ENCODE data around the gene SLC9C1. TPM values are rescaled to one million over a fixed set of nuclear protein-coding genes. Genes with fewer than 3 reads are reported as not detected.

SLC9C1 gene
- total RNA-seq, 1 donor from 2014 or later = not detected

DNA sequence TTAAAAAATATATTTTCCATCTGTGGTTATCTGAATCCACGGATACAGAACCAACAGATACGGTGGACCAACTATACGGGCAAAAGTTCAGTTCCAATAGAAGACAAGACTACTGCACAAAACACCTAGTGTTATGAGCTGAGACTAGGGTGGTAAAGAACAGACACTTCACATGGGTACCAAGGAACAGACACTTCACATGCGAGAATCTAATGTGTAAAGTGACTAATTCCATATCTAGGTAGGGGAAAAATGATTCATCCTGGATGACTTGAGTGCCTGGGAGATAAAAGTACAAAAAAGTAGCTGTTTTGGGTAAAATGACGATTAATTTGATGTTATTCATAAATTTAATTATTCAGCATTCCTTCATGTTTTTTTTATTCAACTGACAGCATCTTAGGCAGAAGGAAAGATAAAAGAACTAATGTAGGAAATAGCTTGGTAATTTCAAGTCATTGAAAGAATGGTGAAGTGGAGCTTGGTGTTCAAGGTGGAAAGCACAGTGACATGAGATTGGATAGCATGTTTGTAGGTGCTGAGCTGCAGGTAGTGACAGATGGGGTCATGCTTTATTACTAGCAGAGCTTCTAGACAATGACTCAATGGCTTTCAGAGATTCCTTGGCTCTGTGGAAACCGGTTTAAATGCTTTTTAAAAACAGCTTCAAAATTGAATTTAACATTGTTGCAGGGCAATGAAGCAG lies 44.2 kb upstream of the SLC9C1 start:
- no peak for ATAC-seq
- no peak overlapping the region for H3K4me3 ChIP-seq
- H3K27ac ChIP-seq = no peak overlapping the region
- DNase-seq = no peak
- H3K27me3 ChIP-seq (ENCODE audit: low read depth) = no peaks in the 10 kb centered on the region
- TF ChIP-seq, protein P1, sequence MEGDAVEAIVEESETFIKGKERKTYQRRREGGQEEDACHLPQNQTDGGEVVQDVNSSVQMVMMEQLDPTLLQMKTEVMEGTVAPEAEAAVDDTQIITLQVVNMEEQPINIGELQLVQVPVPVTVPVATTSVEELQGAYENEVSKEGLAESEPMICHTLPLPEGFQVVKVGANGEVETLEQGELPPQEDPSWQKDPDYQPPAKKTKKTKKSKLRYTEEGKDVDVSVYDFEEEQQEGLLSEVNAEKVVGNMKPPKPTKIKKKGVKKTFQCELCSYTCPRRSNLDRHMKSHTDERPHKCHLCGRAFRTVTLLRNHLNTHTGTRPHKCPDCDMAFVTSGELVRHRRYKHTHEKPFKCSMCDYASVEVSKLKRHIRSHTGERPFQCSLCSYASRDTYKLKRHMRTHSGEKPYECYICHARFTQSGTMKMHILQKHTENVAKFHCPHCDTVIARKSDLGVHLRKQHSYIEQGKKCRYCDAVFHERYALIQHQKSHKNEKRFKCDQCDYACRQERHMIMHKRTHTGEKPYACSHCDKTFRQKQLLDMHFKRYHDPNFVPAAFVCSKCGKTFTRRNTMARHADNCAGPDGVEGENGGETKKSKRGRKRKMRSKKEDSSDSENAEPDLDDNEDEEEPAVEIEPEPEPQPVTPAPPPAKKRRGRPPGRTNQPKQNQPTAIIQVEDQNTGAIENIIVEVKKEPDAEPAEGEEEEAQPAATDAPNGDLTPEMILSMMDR (IDR thresholded peaks at IDR 0.05) = no peak
- H3K9me3 ChIP-seq = no peaks in the 10 kb centered on the region
- H3K4me1 ChIP-seq = peaks cover 4% of the 10 kb centered on the region
- H3K36me3 ChIP-seq = no peaks in the 10 kb centered on the region
- intact Hi-C loops (cut with DNase I) = no loop called here

DNA sequence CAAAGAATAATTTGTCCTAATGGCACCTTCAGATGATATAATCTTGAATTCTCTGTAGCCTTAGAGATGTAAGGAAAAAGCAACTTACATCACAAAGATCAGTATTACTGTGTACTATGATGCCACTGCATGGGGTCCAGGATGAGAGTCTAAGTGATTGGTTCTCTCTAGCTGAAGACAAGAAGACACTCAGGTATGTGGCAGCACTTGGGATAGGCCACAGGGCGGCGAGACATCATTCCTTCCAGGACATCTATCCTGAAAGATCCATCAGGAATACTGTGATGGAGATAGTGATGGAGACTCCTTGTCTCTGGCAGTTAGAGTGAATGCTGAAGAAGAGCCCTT lies 41.4 kb upstream of the SLC9C1 start:
- Histone ChIP-seq H3K4me1 (peaks cover 10% of the 10 kb centered on the region), H3K9me3 (no peaks in the 10 kb centered on the region), H3K27ac (no peak overlapping the region), H3K4me3 (no peak overlapping the region), H3K36me3 (no peaks in the 10 kb centered on the region), H3K27me3 (ENCODE audit: low read depth) (no peaks in the 10 kb centered on the region)
- TF ChIP-seq, protein P1 (IDR thresholded peaks at IDR 0.05) = no peak
- ATAC-seq (no peak), DNase-seq (no peak)
- intact Hi-C loops (cut with DNase I) = no loop called here

DNA sequence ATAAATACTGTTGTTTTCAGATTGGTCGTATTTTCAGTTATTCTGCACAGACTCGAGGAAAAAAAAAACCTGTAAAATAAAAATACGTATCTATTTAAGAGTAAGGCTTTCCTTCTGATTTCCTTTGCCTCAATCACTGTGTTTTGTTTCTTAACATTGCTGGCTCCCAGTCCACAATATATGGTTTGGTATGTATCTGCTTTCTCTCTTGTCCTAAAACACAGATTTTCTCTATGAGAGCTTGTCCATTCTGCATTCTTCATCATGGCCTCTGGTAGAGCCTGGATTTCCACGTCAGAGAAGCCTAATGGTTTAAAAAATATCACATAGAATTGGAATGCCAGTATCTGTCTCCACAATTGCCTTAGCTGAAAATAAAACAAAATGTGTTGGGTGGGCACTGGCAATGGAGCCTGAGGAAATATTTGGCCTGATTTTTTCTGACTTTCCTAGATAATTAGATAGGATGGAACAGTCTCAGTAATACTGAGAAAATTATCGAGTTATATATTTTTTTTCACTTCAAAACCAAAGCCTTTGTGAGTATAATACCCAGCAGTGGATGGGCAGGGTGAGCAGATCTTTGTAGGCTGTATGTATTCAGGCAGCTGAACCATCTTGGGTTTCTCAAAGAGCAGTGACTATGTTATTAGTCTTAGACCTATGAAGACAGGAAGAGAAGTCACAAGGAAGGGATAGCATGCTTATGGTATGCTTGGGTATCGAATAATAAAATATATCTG lies 40.8 kb upstream of the SLC9C1 start:
- Histone ChIP-seq H3K4me1 (peaks cover 10% of the 10 kb centered on the region), H3K4me3 (peak overlapping the region; percentile 58), H3K36me3 (no peaks in the 10 kb centered on the region), H3K27me3 (ENCODE audit: low read depth) (no peaks in the 10 kb centered on the region), H3K9me3 (no peaks in the 10 kb centered on the region), H3K27ac (peak overlapping the region; percentile 72)
- intact Hi-C loops (cut with DNase I) = no loop called here
- TF ChIP-seq, protein P1 (IDR thresholded peaks at IDR 0.05) = no peak
- ATAC-seq (no peak), DNase-seq (no peak)

DNA sequence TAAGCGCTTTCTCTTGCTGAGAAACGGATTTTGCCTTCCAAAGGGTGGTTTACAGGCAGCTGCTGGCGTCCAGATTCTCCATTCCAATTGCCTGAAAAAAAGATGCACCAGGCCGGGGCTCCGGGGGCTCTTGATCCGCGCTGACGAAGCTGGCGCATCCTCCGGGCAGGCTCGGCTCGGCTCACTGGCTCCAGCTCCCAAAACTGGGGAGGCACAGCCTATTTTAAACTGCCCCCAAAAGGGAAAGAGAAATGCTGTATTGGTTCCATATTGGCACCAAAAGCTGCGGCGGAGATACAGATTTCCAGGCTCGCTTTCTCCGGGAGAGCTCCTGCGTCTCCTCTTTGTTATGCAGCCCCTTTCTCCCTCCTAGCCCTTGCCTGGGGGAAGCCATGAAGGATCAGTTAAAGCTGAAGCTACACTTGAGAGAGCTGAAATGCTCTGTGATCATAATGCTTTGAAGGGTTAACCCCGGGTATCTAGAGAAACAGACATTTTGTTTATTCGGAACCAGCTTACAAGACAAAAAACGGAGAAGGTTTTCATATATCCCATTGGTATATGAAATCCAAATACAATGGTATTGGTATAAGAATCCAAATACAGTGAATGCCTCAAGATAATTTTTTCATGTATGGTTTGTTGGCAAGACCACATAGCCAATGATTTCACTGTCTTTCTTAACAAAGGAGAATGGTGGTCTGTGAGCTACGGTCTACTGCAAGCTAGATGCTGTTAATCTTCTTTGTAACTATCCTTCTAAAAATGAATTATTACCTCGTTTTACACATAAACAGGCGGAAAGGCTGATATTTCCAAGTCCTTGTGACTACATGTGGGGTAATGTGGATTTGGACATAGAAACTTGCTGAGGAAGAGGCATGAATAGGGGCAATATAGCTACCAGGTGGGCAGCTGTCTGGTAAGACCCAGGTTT lies 39.6 kb upstream of the SLC9C1 start:
- Histone ChIP-seq H3K27ac (peak overlapping the region; percentile 72), H3K27me3 (ENCODE audit: low read depth) (no peaks in the 10 kb centered on the region), H3K4me1 (peaks cover 10% of the 10 kb centered on the region), H3K4me3 (peak overlapping the region; percentile 58), H3K36me3 (no peaks in the 10 kb centered on the region), H3K9me3 (no peaks in the 10 kb centered on the region)
- TF ChIP-seq, protein P1 (IDR thresholded peaks at IDR 0.05) = no peak
- no peak for DNase-seq
- ATAC-seq = peak; percentile 45 to 55
- intact Hi-C loops (cut with DNase I) = no loop called here

DNA sequence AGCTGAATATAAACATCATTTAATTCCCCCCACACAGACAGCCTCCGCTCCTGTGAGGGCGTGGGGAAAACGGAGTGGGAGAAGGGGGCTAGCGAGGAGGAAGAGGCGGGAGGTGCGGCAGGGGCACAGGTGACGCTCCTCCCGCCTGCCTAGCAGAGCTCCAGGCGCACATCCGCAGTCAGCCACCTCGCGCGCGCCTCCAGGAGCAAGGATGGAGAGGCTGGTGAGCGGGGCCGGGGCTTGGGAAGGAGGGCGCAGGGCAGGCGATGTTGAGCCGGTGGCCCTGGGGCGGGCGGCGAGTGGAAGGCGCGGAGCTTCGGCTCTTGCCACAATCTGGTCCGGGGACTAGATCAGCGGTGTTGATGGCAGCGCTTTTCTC lies 39.0 kb upstream of the SLC9C1 start, which contains the start of gene CD200:
Gene CD200 (plus strand): TSS at position 155 of the 379 bp plus-strand sequence. CDS start 57 bp downstream, at position 212.
- peak within 1 kb of the TSS; percentile 58 for H3K4me3 ChIP-seq
- ATAC-seq (peak; percentile 76 to 83), DNase-seq (peak; percentile 56)
- H3K9me3 ChIP-seq = no peaks in the 10 kb centered on the region
- peak within 1 kb of the TSS; percentile 72 for H3K27ac ChIP-seq
- intact Hi-C loops (cut with DNase I) = no loop called here
- H3K36me3 ChIP-seq = no peaks in the 10 kb centered on the region
- H3K27me3 ChIP-seq (ENCODE audit: low read depth) = no peaks in the 10 kb centered on the region
- peaks cover 10% of the 10 kb centered on the region for H3K4me1 ChIP-seq
- TF ChIP-seq, protein P1 (IDR thresholded peaks at IDR 0.05) = no peak
